Activated gamma-delta T cell treated with anti-CD3 and anti-CD28 coated beads, Interleukin-2, amount 50 U/mL, for 16 hours (primary cell): ENCODE measurements around the gene CHRNA9.
"Not testable (repeated sequence)": the region's sequence is repeated elsewhere in the genome, so short reads cannot be mapped to it uniquely, and the experiment has no call there.

Experiments
- DNase-seq: peaks from one replicate; pipeline ENCODE4 v3.0.0-alpha.2; 2020; ENCODE audit warnings: low read depth

CHRNA9 gene, protein sequence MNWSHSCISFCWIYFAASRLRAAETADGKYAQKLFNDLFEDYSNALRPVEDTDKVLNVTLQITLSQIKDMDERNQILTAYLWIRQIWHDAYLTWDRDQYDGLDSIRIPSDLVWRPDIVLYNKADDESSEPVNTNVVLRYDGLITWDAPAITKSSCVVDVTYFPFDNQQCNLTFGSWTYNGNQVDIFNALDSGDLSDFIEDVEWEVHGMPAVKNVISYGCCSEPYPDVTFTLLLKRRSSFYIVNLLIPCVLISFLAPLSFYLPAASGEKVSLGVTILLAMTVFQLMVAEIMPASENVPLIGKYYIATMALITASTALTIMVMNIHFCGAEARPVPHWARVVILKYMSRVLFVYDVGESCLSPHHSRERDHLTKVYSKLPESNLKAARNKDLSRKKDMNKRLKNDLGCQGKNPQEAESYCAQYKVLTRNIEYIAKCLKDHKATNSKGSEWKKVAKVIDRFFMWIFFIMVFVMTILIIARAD

GRCh38 chr4:40334591-40335524 lies at the start of gene CHRNA9:
TSS of gene CHRNA9 (plus strand) at chr4:40335333. CDS start at chr4:40335468, 135 bp downstream.
- no peak for DNase-seq

DNA sequence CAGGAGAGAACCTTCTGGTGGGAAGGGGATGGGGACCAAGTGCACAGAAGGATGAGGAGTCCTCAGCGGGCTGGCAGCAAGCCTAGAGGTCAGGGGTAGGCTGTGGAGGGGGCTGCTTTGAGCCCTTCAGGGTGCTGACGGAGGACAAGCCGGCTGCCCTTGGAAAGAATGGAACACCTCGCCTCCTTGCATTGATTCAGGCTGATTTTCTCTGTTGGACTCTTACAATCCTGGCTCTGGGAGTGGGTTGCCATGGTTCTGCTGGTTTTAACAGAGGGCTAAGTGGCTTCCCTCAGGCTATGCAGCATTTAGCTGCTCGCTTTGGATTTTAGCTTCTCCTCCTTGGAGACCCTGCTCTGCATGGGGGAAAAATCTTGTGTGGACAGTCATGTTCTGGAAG lies 49.4 kb upstream of the CHRNA9 start:
- no peak for DNase-seq

- DNase-seq = no peak
These were observed 46.6 kb upstream of the CHRNA9 start for GRCh38 chr4:40288566-40288965.

GRCh38 chr4:40289366-40290188 lies 45.6 kb upstream of the CHRNA9 start:
- DNase-seq = no peak

- DNase-seq = not testable (repeated sequence)
These were observed 44.4 kb upstream of the CHRNA9 start for GRCh38 chr4:40290611-40291186.

GRCh38 chr4:40292313-40292759 lies 42.8 kb upstream of the CHRNA9 start:
- no peak for DNase-seq

GRCh38 chr4:40294339-40294738 lies 40.8 kb upstream of the CHRNA9 start:
- DNase-seq = no peak

GRCh38 chr4:40295030-40295429 lies 40.1 kb upstream of the CHRNA9 start:
- DNase-seq = not testable (repeated sequence)

DNA sequence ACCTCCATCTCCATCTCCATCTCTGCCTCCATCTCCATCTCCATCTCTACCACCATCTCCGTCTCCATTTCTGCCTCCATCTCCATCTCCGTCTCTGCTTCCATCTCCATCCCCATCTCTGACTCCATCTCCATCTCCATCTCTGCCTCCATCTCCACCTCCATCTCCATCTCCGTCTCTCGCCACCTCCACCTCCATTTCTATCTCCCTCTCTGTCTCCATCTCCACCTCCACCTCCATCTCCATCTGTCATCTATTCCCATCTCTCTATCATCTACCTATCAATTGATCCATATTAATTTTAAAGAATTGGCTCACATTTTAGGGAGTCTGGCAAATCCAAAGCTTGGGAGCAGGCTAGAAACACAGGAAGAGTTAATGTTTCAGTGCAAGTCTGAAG lies 39.6 kb upstream of the CHRNA9 start:
- DNase-seq = no peak

- no peak for DNase-seq
These were observed 36.0 kb upstream of the CHRNA9 start for GRCh38 chr4:40299126-40299525.

DNA sequence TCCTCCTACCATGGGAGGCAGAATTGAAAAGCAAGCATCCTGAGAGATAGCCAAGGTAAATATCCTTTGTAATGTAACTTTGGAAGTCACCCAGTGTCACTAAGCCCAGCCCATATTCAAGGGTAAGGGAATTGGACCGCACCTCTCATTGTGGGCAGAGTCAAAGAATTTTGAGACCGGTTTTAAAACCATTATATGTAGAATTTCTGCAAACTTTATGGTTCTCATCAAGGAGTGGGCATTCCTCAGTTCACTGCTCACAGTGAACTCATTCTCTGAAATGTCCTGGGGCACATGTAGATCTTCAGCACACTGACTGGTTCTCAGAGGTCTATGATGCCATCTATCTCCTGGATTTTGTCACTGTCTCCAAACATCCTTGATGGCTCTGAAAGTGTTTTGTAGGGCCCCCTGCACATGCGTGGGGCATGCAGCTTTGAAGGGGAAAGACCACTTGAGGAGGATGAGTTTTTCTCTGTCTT lies 35.3 kb upstream of the CHRNA9 start:
- no peak for DNase-seq

GRCh38 chr4:40300371-40301162 lies 34.6 kb upstream of the CHRNA9 start:
- no peak for DNase-seq

DNA sequence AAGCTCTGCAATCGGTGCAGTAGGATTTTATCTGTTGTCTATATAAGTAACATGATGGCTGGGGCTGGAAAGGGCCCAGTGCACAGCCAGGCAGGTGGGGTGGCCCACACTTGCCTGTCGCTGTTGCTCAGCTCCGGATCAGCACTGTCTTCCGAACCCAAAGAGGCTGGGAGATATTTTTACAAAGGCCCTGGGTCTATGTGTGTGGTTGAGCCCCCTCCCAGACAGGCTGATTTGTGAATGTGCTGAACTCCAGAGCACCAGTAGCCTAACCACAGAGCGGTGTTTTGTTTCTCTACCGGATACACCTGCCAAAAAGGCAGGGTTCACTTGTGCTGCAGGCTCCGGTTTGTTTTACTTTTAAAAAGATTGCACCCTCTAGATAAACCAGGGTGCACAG lies 33.5 kb upstream of the CHRNA9 start:
- DNase-seq = peak; percentile 24

GRCh38 chr4:40303751-40304150 lies 31.4 kb upstream of the CHRNA9 start:
- no peak for DNase-seq

GRCh38 chr4:40305328-40306170 lies 29.6 kb upstream of the CHRNA9 start:
- peak; percentile 36 for DNase-seq

GRCh38 chr4:40306226-40306625 lies 28.9 kb upstream of the CHRNA9 start:
- no peak for DNase-seq

- no peak for DNase-seq
These were observed 28.2 kb upstream of the CHRNA9 start for GRCh38 chr4:40306976-40307375.

GRCh38 chr4:40307627-40308497 lies 27.3 kb upstream of the CHRNA9 start:
- peak; percentile 54 for DNase-seq
